ENCODE data around the gene COA1. TPM values are rescaled to one million over a fixed set of nuclear protein-coding genes. Genes with fewer than 3 reads are reported as not detected.
A peak's percentile ranks its signal among the peaks of the same experiment; 100 is the strongest.
"Not testable (repeated sequence)": the region's sequence is repeated elsewhere in the genome, so short reads cannot be mapped to it uniquely, and the experiment has no call there.

Gene COA1
- total RNA-seq, 4 donors from 2014 or later: 26.1 to 49.0 (median 30.9) TPM

DNA sequence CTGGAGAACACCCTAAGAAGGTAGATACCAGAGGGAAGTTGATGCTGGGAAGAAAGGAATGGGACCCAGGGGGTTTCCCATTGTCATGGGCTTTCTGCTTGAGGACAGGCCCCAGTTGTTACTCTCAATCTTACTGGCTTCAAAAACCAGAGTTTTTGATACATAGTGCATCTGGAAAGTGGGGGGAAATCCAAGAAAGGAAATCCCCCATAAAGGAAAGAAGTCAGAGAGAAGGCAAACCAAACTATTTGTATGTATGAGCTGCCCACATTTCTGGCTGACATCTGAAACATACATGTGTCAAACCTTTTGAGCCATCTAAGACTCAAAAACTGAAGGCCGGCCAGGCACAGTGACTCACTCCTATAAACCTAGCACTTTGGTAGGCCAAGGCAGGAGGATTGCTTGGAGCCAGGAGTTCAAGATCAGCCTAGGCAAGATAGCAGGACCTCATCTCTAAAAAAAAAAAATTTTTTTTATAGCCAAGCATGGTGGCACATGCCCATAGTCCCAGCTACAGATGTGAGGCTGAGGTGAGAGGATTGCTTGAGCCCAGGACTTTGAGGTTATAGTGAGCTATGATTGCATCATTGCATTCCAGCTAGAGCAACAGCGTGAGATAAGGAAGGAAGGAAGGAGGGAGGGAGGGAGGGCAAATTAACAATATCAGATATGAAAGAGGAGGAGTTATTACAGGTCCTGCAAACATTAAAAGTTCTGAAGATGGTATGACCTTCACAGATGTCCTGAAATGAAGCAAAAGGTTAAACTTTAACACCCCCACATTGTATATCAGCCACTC lies 6.7 kb upstream of the COA1 start:
- intact Hi-C loops (cut with DNase I): no loop called here

DNA sequence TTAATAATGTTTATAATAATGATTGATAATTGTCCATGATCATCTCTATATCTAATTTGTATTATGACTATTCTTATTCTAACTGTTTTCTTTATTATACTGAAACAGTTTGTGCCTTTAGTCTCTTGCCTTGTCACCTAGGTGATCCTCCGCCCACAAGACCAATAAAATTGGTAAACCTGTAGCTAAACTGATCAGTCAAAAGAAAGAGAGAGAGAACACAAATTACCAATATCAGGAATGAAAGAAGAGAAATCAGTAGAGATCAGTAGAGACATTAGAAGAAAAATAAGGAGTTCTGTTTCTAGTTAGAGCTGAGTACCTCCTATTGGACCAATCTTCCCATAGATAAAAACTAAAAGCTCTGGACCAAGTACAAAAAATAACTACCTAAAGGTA lies 6.1 kb upstream of the COA1 start:
- H3K27me3 ChIP-seq: no peaks in the 10 kb centered on the region
- peaks cover 0 to under 1% (median 0%) of the 10 kb centered on the region in 4 donors for H3K4me1 ChIP-seq
- DNase-seq (ENCODE audit: extremely low spot score): no peak
- H3K36me3 ChIP-seq: no peaks in the 10 kb centered on the region
- no peak overlapping the region for H3K4me3 ChIP-seq
- WGBS: 97% methylated on average over 1 of the region's 1 CpG
- TF ChIP-seq, protein P1, sequence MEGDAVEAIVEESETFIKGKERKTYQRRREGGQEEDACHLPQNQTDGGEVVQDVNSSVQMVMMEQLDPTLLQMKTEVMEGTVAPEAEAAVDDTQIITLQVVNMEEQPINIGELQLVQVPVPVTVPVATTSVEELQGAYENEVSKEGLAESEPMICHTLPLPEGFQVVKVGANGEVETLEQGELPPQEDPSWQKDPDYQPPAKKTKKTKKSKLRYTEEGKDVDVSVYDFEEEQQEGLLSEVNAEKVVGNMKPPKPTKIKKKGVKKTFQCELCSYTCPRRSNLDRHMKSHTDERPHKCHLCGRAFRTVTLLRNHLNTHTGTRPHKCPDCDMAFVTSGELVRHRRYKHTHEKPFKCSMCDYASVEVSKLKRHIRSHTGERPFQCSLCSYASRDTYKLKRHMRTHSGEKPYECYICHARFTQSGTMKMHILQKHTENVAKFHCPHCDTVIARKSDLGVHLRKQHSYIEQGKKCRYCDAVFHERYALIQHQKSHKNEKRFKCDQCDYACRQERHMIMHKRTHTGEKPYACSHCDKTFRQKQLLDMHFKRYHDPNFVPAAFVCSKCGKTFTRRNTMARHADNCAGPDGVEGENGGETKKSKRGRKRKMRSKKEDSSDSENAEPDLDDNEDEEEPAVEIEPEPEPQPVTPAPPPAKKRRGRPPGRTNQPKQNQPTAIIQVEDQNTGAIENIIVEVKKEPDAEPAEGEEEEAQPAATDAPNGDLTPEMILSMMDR (IDR thresholded peaks at IDR 0.05): no peak
- TF ChIP-seq POLR2A (IDR thresholded peaks at IDR 0.05; ENCODE audit: low read depth) (no peak), POLR2AphosphoS5 (IDR thresholded peaks at IDR 0.05) (no peak), EP300 (IDR thresholded peaks at IDR 0.05) (no peak)
- no peak overlapping the region for H3K27ac ChIP-seq (replicated peaks in 1 of 4)
- H3K9me3 ChIP-seq: no peaks in the 10 kb centered on the region
- intact Hi-C loops (cut with DNase I): no loop called here

More for the DNA sequence above, 6.7 kb upstream of the COA1 start:
- no peak for DNase-seq (ENCODE audit: extremely low spot score)
- WGBS: 81% methylated on average over 2 of the region's 2 CpGs
- no peaks in the 10 kb centered on the region for H3K4me1 ChIP-seq
- no peak overlapping the region for H3K4me3 ChIP-seq
- H3K27ac ChIP-seq (replicated peaks in 1 of 4): no peak overlapping the region
- H3K36me3 ChIP-seq: no peaks in the 10 kb centered on the region
- TF ChIP-seq, protein P1 (IDR thresholded peaks at IDR 0.05): no peak
- TF ChIP-seq POLR2A (IDR thresholded peaks at IDR 0.05; ENCODE audit: low read depth): no peak
- TF ChIP-seq POLR2AphosphoS5 (IDR thresholded peaks at IDR 0.05): no peak
- TF ChIP-seq EP300 (IDR thresholded peaks at IDR 0.05): no peak
- no peaks in the 10 kb centered on the region for H3K9me3 ChIP-seq
- no peaks in the 10 kb centered on the region for H3K27me3 ChIP-seq

DNA sequence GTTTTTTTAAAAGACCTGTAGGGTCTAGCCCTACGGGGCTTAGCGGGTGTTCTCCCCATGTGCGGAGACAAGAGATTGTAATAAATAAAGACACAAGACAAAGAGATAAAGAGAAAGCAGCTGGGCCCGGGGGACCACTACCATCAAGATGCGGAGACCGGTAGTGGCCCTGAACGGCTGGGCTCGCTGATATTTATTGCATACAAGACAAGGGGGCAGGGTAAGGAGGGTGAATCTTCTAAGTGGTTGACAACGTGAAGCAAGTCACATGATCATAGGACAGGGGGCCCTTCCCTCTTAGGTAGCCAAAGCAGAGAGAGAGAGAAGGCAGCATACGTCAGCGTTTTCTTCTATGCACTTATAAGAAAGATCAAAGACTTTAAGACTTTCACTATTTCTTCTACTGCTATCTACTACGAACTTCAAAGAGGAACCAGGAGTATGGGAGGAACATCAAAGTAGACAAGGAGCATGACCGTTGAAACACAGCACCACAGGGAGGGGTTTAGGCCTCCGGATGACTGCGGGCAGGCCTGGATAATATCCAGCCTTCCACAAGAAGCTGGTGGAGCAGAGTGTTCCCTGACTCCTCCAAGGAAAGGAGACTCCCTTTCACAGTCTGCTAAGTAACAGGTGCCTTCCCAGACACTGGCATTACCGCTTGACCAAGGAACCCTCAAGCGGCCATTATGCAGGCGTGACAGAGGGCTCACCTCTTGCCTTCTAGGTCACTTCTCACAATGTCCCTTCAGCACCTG lies 5.4 kb upstream of the COA1 start:
- H3K36me3 ChIP-seq; intact Hi-C loops (cut with DNase I); H3K27me3 ChIP-seq; H3K27ac ChIP-seq (replicated peaks in 1 of 4); H3K4me1 ChIP-seq; H3K4me3 ChIP-seq; DNase-seq (ENCODE audit: extremely low spot score); H3K9me3 ChIP-seq: not testable (repeated sequence)
- 78% methylated on average over 18 of the region's 18 CpGs for WGBS

DNA sequence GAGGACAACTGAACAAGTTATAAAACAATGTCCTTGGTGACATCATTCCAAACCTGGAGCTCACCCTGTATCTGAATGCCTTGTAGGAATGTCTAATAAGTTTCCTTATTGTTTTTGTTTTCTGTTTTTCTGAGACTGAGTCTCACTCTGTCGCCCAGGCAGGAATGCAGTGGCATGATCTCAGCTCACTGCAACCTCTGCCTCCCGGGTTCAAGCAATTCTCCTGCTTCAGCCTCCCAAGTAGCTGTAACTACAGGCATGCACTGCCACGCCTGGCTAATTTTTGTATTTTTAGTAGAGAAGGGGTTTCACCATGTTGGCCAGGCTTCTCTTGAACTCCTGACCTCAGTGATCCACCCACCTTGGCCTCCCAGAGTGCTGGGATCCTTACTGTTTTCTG lies 2.2 kb upstream of the COA1 start:
- WGBS: 86% methylated on average over 3 of the region's 3 CpGs
- H3K4me3 ChIP-seq; H3K27ac ChIP-seq (replicated peaks in 1 of 4); H3K9me3 ChIP-seq; H3K27me3 ChIP-seq; DNase-seq (ENCODE audit: extremely low spot score); H3K36me3 ChIP-seq; intact Hi-C loops (cut with DNase I): not testable (repeated sequence)
- peaks cover 9 to 30% (median 21%) of the 10 kb centered on the region in 4 donors for H3K4me1 ChIP-seq

DNA sequence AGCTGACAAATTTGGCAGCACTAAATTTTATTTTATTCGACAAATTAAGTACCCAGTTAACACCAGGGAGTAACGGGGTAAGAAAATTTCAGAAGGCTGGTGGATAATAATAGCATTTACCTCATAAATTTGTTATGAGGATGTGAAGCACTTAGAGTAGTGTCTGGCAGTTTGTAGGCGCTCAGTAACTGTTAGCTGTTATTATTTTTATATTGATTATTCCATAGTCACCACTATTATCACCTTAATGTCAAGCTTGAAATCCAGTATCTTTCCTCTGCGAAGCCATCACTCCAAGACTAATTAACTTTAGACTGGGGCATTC lies 563 bp upstream of the COA1 start:
- Histone ChIP-seq H3K4me3 (peak overlapping the region; percentile 72 to 91 (median 76)), H3K27me3 (no peaks in the 10 kb centered on the region), H3K36me3 (no peaks in the 10 kb centered on the region), H3K27ac (replicated peaks in 1 of 4) (peak overlapping the region; percentile 79 to 87 (median 86)), H3K4me1 (peaks cover 9 to 45% (median 36%) of the 10 kb centered on the region in 4 donors), H3K9me3 (no peaks in the 10 kb centered on the region)
- 22% methylated on average over 4 of the region's 4 CpGs for WGBS
- intact Hi-C loops (cut with DNase I): loop anchor here (2.0 to 10.0 kb wide), 3 partner anchors 33 to 795 kb away; partner anchors contain the start of genes MRPL32 and PSMA2
- DNase-seq (ENCODE audit: extremely low spot score): no peak
- TF ChIP-seq POLR2AphosphoS5 (IDR thresholded peaks at IDR 0.05): no peak
- no peak for TF ChIP-seq EP300 (IDR thresholded peaks at IDR 0.05)
- no peak for TF ChIP-seq POLR2A (IDR thresholded peaks at IDR 0.05; ENCODE audit: low read depth)
- TF ChIP-seq, protein P1 (IDR thresholded peaks at IDR 0.05): no peak

All from esophagus muscularis mucosa (tissue), 4 donors.